Endothelial cell of umbilical vein (primary cell): ENCODE results near the gene CPNE1. TPM values are rescaled to one million over a fixed set of nuclear protein-coding genes. Genes with fewer than 3 reads are reported as not detected.
A peak's percentile ranks its signal among the peaks of the same experiment; 100 is the strongest.

ENCODE experiments used
- BruUV-seq: library from RNA; stranded (reverse); fragments of 400-500 nt; replicated peaks from 2 replicates; lab custom pipeline; 2021; lab: Mats Ljungman, UMichigan
- CTCF ChIA-PET: fragments of 300-600, 350-600 bp; sonication (Branson Sonifier 250); formaldehyde crosslinking; loops from one replicate; lab custom pipeline; 2021; ENCODE audit warnings: antibody characterized with exemption, inconsistent platforms; lab: Charles Lee
- POLR2A ChIA-PET: fragments of 300-600, 350-600 bp; sonication (Branson Sonifier 250); formaldehyde crosslinking; loops from one replicate; lab custom pipeline; 2021; ENCODE audit warnings: antibody characterized with exemption, inconsistent platforms; lab: Charles Lee
- DNase-seq: peaks from one replicate; pipeline ENCODE4 v3.0.0-alpha.2; 2011; ENCODE audit warnings: low read depth, low spot score
- FAIRE-seq: peaks from 2 replicates; lab custom pipeline; 2011; peaks lifted over from hg19 to GRCh38; lab: Jason Lieb, UNC
- H2AFZ ChIP-seq: 2 replicates; pipeline ENCODE4 v1.6.0; 2012; ENCODE audit warnings: low read depth, low read length, control low read depth, inconsistent platforms
- H3K27ac ChIP-seq: 2 replicates; pipeline ENCODE4 v1.5.1; 2011; ENCODE audit warnings: low read depth, mild to moderate bottlenecking, control low read depth, low read length, moderate library complexity; ENCODE audit not compliant: insufficient read depth
- H3K27me3 ChIP-seq, 2 experiments: 2 replicates each; pipeline versions ENCODE4 v1.6.0 to v1.6.1; 2011; ENCODE audit warnings: low read length in 2 of 2, mixed read lengths in 1 of 2; ENCODE audit not compliant: control insufficient read depth in 2 of 2, insufficient read depth in 2 of 2
- H3K36me3 ChIP-seq, 2 experiments: 2 replicates in 1 of 2; 3 replicates in 1 of 2; pipeline ENCODE4 v1.5.1; 2011; ENCODE audit warnings: low read length in 2 of 2, mild to moderate bottlenecking in 1 of 2, moderate library complexity in 1 of 2; ENCODE audit not compliant: control insufficient read depth in 2 of 2, insufficient read depth in 2 of 2; ENCODE audit errors: extremely low read depth in 1 of 2
- H3K4me1 ChIP-seq: 3 replicates; pipeline ENCODE4 v1.5.1; 2011; ENCODE audit warnings: mild to moderate bottlenecking, low read length; ENCODE audit not compliant: control insufficient read depth, insufficient read depth; ENCODE audit errors: extremely low read depth
- H3K4me2 ChIP-seq: 2 replicates; pipeline ENCODE4 v1.6.1; 2011; ENCODE audit warnings: low read length, control low read depth, mixed read lengths; ENCODE audit not compliant: insufficient read depth
- H3K4me3 ChIP-seq, 3 experiments: fragments of 200-600 bp in 1 of 3; sonication (generic), shearing (Covaris generic) in 1 of 3; replicated peaks in 1 of 3; 2 replicates each; pipeline ENCODE4 v1.5.1; 2011 to 2016; ENCODE audit warnings: control low read depth in 3 of 3, low read length in 3 of 3, mild to moderate bottlenecking in 2 of 3, inconsistent platforms in 1 of 3, low read depth in 1 of 3, moderate library complexity in 1 of 3; ENCODE audit not compliant: insufficient read depth in 1 of 3
- H3K79me2 ChIP-seq: 2 replicates; pipeline ENCODE4 v1.6.0; 2012; ENCODE audit warnings: low read length, inconsistent platforms; ENCODE audit not compliant: control insufficient read depth, insufficient read depth
- H3K9ac ChIP-seq: replicated peaks from 2 replicates; pipeline ENCODE3; 2011; ENCODE audit warnings: low read length, control low read depth; ENCODE audit not compliant: insufficient read depth; ENCODE audit errors: extremely low read depth
- H3K9me1 ChIP-seq: replicated peaks from 3 replicates; pipeline ENCODE4 v1.6.0; 2011; ENCODE audit warnings: mild to moderate bottlenecking, low read length; ENCODE audit not compliant: control insufficient read depth, insufficient read depth; ENCODE audit errors: extremely low read depth
- H3K9me3 ChIP-seq: replicated peaks from 2 replicates; pipeline ENCODE4 v1.5.1; 2012; ENCODE audit warnings: low read length, inconsistent platforms; ENCODE audit not compliant: control insufficient read depth, insufficient read depth
- H4K20me1 ChIP-seq: replicated peaks from 2 replicates; pipeline ENCODE3; 2011; ENCODE audit warnings: mild to moderate bottlenecking, low read length; ENCODE audit not compliant: control insufficient read depth, insufficient read depth; ENCODE audit errors: extremely low read depth
- GATA2 ChIP-seq: IDR thresholded peaks from 2 replicates; pipeline ENCODE4 v1.7.0; 2011; ENCODE audit warnings: low read depth, mild to moderate bottlenecking, moderate library complexity, mixed read lengths, low read length; ENCODE audit not compliant: insufficient read length, insufficient read depth
- JUN ChIP-seq: IDR thresholded peaks from 2 replicates; pipeline ENCODE4 v1.6.1; 2011; ENCODE audit warnings: borderline replicate concordance, low read depth; ENCODE audit not compliant: insufficient read length, insufficient read depth
- MYC ChIP-seq: IDR thresholded peaks from one replicate; pipeline ENCODE4 v1.6.1; 2011; ENCODE audit warnings: mild to moderate bottlenecking, low read depth, low read length
- POLR2A ChIP-seq: IDR thresholded peaks from 2 replicates; pipeline ENCODE4 v1.6.1; 2012; ENCODE audit warnings: low read depth, mild to moderate bottlenecking, control low read depth, low read length
- POLR2AphosphoS5 ChIP-seq: IDR thresholded peaks from 2 replicates; pipeline ENCODE4 v1.6.1; 2012; ENCODE audit warnings: low read depth, mild to moderate bottlenecking, control low read depth, low read length, moderate library complexity; ENCODE audit not compliant: insufficient read depth
- dilution Hi-C: fragments of 300-500 bp; cut with MboI; formaldehyde crosslinking; loops from one replicate; pipeline ENCODE4 v1.15.0; 2019; ENCODE audit warnings: low sequenced_read_pairs; ENCODE audit not compliant: extremely low pct_ligation_motif_present
- intact Hi-C: fragments of 100-400 bp; cut with micrococcal nuclease; formaldehyde crosslinking; loops from one replicate; pipeline ENCODE4 v1.10.0; 2022
- polyA plus RNA-seq, 4 experiments: library from polyadenylated mRNA; depleted of rRNA in 3 of 4; stranded (reverse) in 3 of 4; unstranded in 1 of 4; fragments of >200 nt; gene quantifications; 2 replicates each; pipeline versions ENCODE4 v1.2.1 to v1.2.3, GENCODE V29; 2011 to 2012; ENCODE audit warnings: missing spikeins in 1 of 4
- total RNA-seq: library from RNA; stranded (reverse); gene quantifications from 2 replicates; pipeline ENCODE4 v1.2.3, GENCODE V29; 2021
- TF ChIP-seq, protein P1 (sequence below), 2 donors: IDR thresholded peaks; 1 replicate in 1 of 2; 2 replicates in 1 of 2; pipeline ENCODE4 v1.5.1; 2011; ENCODE audit warnings: low read length in 2 of 2, mild to moderate bottlenecking in 2 of 2, moderate library complexity in 2 of 2, control low read depth in 1 of 2, inconsistent platforms in 1 of 2, low read depth in 1 of 2; ENCODE audit not compliant: insufficient read depth in 1 of 2; ENCODE audit errors: extremely low read depth in 1 of 2

The CPNE1 gene
- total and polyA plus RNA-seq, 2 donors (not counting 3 experiments of a cell fraction or from before 2014, with no cell fraction given), result 244 to 316 TPM

DNA sequence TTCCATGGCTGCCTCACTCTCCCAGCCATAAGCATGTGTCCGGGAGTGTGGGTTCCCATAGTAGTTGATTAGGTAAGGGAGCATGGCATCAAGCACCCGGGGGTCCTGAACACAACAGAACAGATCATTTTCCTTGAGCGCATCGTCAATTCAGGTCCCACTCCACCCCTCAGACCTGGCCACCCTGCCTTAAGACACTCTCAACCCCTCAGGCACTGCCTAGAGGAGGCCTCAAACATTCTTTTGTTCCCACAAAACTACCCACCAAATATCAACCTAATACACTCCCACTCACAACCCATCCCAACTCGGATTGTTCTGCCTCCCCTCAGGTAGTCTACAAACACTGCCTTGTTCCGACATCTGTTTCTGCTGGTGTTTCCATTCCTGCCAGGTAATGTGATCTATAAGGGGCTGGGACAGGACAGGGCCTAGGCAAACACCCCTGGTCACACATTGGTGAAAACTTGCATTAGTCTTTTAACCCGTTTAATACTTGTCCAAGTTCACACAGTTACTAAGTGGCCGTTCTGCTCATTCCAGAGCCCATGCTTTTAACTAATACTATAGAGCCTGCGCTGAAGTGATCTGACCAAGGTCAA, 33.1 kb upstream of the CPNE1 start:
- ChIA-PET POLR2A (no interaction called here), CTCF (interaction anchor here (0.8 kb wide), 1 partner anchor 186 kb away, joined by 3 read pairs; no protein-coding TSS in a partner anchor)
- H3K36me3 ChIP-seq, result peaks cover 0 to 12% of the 10 kb centered on the region in 2 experiments
- no peaks in the 10 kb centered on the region for H4K20me1 ChIP-seq
- dilution Hi-C loops, result no loop called here
- H3K27me3 ChIP-seq, result no peaks in the 10 kb centered on the region
- H2AFZ ChIP-seq, result peak overlapping the region; percentile 73
- no peak for FAIRE-seq
- TF ChIP-seq, protein P1, sequence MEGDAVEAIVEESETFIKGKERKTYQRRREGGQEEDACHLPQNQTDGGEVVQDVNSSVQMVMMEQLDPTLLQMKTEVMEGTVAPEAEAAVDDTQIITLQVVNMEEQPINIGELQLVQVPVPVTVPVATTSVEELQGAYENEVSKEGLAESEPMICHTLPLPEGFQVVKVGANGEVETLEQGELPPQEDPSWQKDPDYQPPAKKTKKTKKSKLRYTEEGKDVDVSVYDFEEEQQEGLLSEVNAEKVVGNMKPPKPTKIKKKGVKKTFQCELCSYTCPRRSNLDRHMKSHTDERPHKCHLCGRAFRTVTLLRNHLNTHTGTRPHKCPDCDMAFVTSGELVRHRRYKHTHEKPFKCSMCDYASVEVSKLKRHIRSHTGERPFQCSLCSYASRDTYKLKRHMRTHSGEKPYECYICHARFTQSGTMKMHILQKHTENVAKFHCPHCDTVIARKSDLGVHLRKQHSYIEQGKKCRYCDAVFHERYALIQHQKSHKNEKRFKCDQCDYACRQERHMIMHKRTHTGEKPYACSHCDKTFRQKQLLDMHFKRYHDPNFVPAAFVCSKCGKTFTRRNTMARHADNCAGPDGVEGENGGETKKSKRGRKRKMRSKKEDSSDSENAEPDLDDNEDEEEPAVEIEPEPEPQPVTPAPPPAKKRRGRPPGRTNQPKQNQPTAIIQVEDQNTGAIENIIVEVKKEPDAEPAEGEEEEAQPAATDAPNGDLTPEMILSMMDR (IDR thresholded peaks at IDR 0.05; ENCODE audit: extremely low read depth in 1 of 2, insufficient read depth in 1 of 2, low read depth in 1 of 2, low read length in 2 of 2), result no peak
- H3K9me1 ChIP-seq, result no peaks in the 10 kb centered on the region
- H3K79me2 ChIP-seq, result peaks cover 13% of the 10 kb centered on the region
- no peaks in the 10 kb centered on the region for H3K9me3 ChIP-seq
- H3K4me2 ChIP-seq, result peak overlapping the region; percentile 60
- H3K4me1 ChIP-seq, result peaks cover 17% of the 10 kb centered on the region
- DNase-seq, result no peak
- H3K9ac ChIP-seq, result no peak overlapping the region
- intact Hi-C loops, result loop anchor here (2.0 to 10.0 kb wide), 3 partner anchors 33 to 183 kb away; partner anchors contain the start of genes CPNE1 and RBM12
- no peak overlapping the region for H3K27ac ChIP-seq
- H3K4me3 ChIP-seq, result peak overlapping the region in 1 of 3 experiments; percentile 87
- no TSS peak for BruUV-seq

- Histone ChIP-seq H2AFZ (no peak overlapping the region), H3K4me2 (no peak overlapping the region), H3K79me2 (peaks cover 13% of the 10 kb centered on the region), H3K27ac (no peak overlapping the region), H3K9ac (no peak overlapping the region), H4K20me1 (no peaks in the 10 kb centered on the region), H3K4me3 (no peak overlapping the region), H3K9me3 (no peaks in the 10 kb centered on the region), H3K4me1 (peaks cover 17% of the 10 kb centered on the region), H3K27me3 (no peaks in the 10 kb centered on the region), H3K9me1 (no peaks in the 10 kb centered on the region), H3K36me3 (peaks cover 0 to 6% of the 10 kb centered on the region in 2 experiments)
- dilution Hi-C loops (no loop called here), intact Hi-C loops (loop anchor here (5.0 to 10.0 kb wide), 2 partner anchors 94 to 181 kb away; no protein-coding TSS in a partner anchor)
- CTCF ChIA-PET, result no interaction called here
- no peak for TF ChIP-seq POLR2A
- no peak for TF ChIP-seq GATA2
- TF ChIP-seq POLR2AphosphoS5, result no peak
- TF ChIP-seq, protein P1 (IDR thresholded peaks at IDR 0.05; ENCODE audit: extremely low read depth in 1 of 2, insufficient read depth in 1 of 2, low read depth in 1 of 2, low read length in 2 of 2), result no peak
- TF ChIP-seq MYC, result no peak
- no peak for TF ChIP-seq JUN
- DNase-seq (no peak), FAIRE-seq (no peak)
- no TSS peak for BruUV-seq
- POLR2A ChIA-PET, result no interaction called here
Measured at GRCh38 chr20:35695978-35696377, 31.3 kb upstream of the CPNE1 start.
